ENCODE results near the gene DYNLL2. TPM values are rescaled to one million over a fixed set of nuclear protein-coding genes. Genes with fewer than 3 reads are reported as not detected.

The DYNLL2 gene
- polyA plus RNA-seq, 1 donor (not counting 4 experiments of a cell fraction or from before 2014, with no cell fraction given): 21.5 TPM

- no peaks in the 10 kb centered on the region for H4K20me1 ChIP-seq (ENCODE audit: control insufficient read depth, extremely low read depth, insufficient read depth, low read length)
- H3K4me1 ChIP-seq (ENCODE audit: control insufficient read depth, extremely low read depth, insufficient read depth, low read length): peaks cover 6% of the 10 kb centered on the region
- H3K9me3 ChIP-seq (ENCODE audit: control insufficient read depth, low read depth, low read length): no peaks in the 10 kb centered on the region
- FAIRE-seq (no peak), DNase-seq (ENCODE audit: low read depth, low spot score) (no peak)
- H3K9me1 ChIP-seq (ENCODE audit: control insufficient read depth, extremely low read depth, insufficient read depth, low read length): no peaks in the 10 kb centered on the region
- H3K79me2 ChIP-seq (ENCODE audit: control insufficient read depth, insufficient read depth, low read length): no peaks in the 10 kb centered on the region
- H3K9ac ChIP-seq (ENCODE audit: control insufficient read depth, extremely low read depth, insufficient read depth, low read length): no peak overlapping the region
- H3K36me3 ChIP-seq (ENCODE audit: control insufficient read depth in 2 of 2, extremely low read depth in 1 of 2, insufficient read depth in 2 of 2, low read length in 2 of 2): no peaks in the 10 kb centered on the region
- no peak overlapping the region for H2AFZ ChIP-seq (ENCODE audit: control insufficient read depth, low read length)
- TF ChIP-seq EZH2 (IDR thresholded peaks at IDR 0.05; ENCODE audit: low read length): no peak
- no peak for TF ChIP-seq CTCF (optimal IDR thresholded peaks at IDR 0.05 in 1 of 3, IDR thresholded peaks at IDR 0.05 in 1 of 3, conservative IDR thresholded peaks at IDR 0.05 in 1 of 3; ENCODE audit: extremely low read depth in 1 of 3, insufficient read depth in 2 of 3, low read length in 3 of 3)
- no peak overlapping the region for H3K27ac ChIP-seq (ENCODE audit: control insufficient read depth, insufficient read depth, low read length)
- no peak overlapping the region for H3K4me2 ChIP-seq (ENCODE audit: control insufficient read depth, extremely low read depth, insufficient read depth, low read depth, low read length)
- dilution Hi-C loops (cut with MboI; ENCODE audit: extremely low pct_ligation_motif_present, low sequenced_read_pairs): no loop called here
- no peak overlapping the region for H3K4me3 ChIP-seq (ENCODE audit: control insufficient read depth in 2 of 3, extremely low read depth in 1 of 3, insufficient read depth in 2 of 3, low read depth in 1 of 3, low read length in 3 of 3)
- peaks cover 9% of the 10 kb centered on the region for H3K27me3 ChIP-seq (ENCODE audit: control insufficient read depth, extremely low read depth, insufficient read depth, low read length)
These were observed 18.0 kb upstream of the DYNLL2 start for GRCh38 chr17:58065238-58065637.

GRCh38 chr17:58066401-58066800 lies 16.8 kb upstream of the DYNLL2 start:
- H3K9me1 ChIP-seq (ENCODE audit: control insufficient read depth, extremely low read depth, insufficient read depth, low read length): no peaks in the 10 kb centered on the region
- H2AFZ ChIP-seq (ENCODE audit: control insufficient read depth, low read length): no peak overlapping the region
- no peak overlapping the region for H3K4me2 ChIP-seq (ENCODE audit: control insufficient read depth, extremely low read depth, insufficient read depth, low read depth, low read length)
- no peaks in the 10 kb centered on the region for H3K79me2 ChIP-seq (ENCODE audit: control insufficient read depth, insufficient read depth, low read length)
- H4K20me1 ChIP-seq (ENCODE audit: control insufficient read depth, extremely low read depth, insufficient read depth, low read length): no peaks in the 10 kb centered on the region
- FAIRE-seq (no peak), DNase-seq (ENCODE audit: low read depth, low spot score) (no peak)
- no peak for TF ChIP-seq EZH2 (IDR thresholded peaks at IDR 0.05; ENCODE audit: low read length)
- no peak for TF ChIP-seq CTCF (optimal IDR thresholded peaks at IDR 0.05 in 1 of 3, IDR thresholded peaks at IDR 0.05 in 1 of 3, conservative IDR thresholded peaks at IDR 0.05 in 1 of 3; ENCODE audit: extremely low read depth in 1 of 3, insufficient read depth in 2 of 3, low read length in 3 of 3)
- H3K4me1 ChIP-seq (ENCODE audit: control insufficient read depth, extremely low read depth, insufficient read depth, low read length): no peaks in the 10 kb centered on the region
- H3K36me3 ChIP-seq (ENCODE audit: control insufficient read depth in 2 of 2, extremely low read depth in 1 of 2, insufficient read depth in 2 of 2, low read length in 2 of 2): no peaks in the 10 kb centered on the region
- no peak overlapping the region for H3K9ac ChIP-seq (ENCODE audit: control insufficient read depth, extremely low read depth, insufficient read depth, low read length)
- H3K4me3 ChIP-seq (ENCODE audit: control insufficient read depth in 2 of 3, extremely low read depth in 1 of 3, insufficient read depth in 2 of 3, low read depth in 1 of 3, low read length in 3 of 3): no peak overlapping the region
- peaks cover 16% of the 10 kb centered on the region for H3K27me3 ChIP-seq (ENCODE audit: control insufficient read depth, extremely low read depth, insufficient read depth, low read length)
- no peak overlapping the region for H3K27ac ChIP-seq (ENCODE audit: control insufficient read depth, insufficient read depth, low read length)
- dilution Hi-C loops (cut with MboI; ENCODE audit: extremely low pct_ligation_motif_present, low sequenced_read_pairs): no loop called here
- no peaks in the 10 kb centered on the region for H3K9me3 ChIP-seq (ENCODE audit: control insufficient read depth, low read depth, low read length)

All from keratinocyte (primary cell).